RWPE2 (cell line): ENCODE measurements around the gene CDK3.

Experiments
- ATAC-seq: fragments of 200-7000 bp; cut with Tn5 transposase; 3 replicates; pipeline ENCODE4 v1.9.1; 2021; ENCODE audit warnings: low read depth
- DNase-seq: peaks from one replicate; pipeline ENCODE4 v3.0.0-alpha.2; 2020; ENCODE audit warnings: low spot score
- H3K27ac ChIP-seq: fragments of 450-650 bp; 2 replicates; pipeline ENCODE4 v1.5.1; 2017; ENCODE audit warnings: mild to moderate bottlenecking; ENCODE audit not compliant: poor library complexity, severe bottlenecking
- H3K27me3 ChIP-seq: fragments of 250-450 bp; sonication (Bioruptor Pico); 2 replicates; pipeline ENCODE4 v1.5.1; 2021; ENCODE audit warnings: mild to moderate bottlenecking, moderate library complexity; ENCODE audit not compliant: insufficient read depth, poor library complexity, severe bottlenecking
- H3K36me3 ChIP-seq: fragments of 250-450 bp; sonication (Bioruptor Pico); 2 replicates; pipeline ENCODE4 v1.5.1; 2020; ENCODE audit warnings: low read depth, mild to moderate bottlenecking, moderate library complexity
- H3K4me1 ChIP-seq: fragments of 250-450 bp; sonication (Bioruptor Pico); 2 replicates; pipeline ENCODE4 v1.5.1; 2021; ENCODE audit warnings: mild to moderate bottlenecking, moderate library complexity; ENCODE audit not compliant: insufficient read depth, poor library complexity, severe bottlenecking
- H3K4me3 ChIP-seq: fragments of 250-450 bp; sonication (Bioruptor Pico); 2 replicates; pipeline ENCODE4 v1.5.1; 2021; ENCODE audit warnings: mild to moderate bottlenecking, moderate library complexity; ENCODE audit not compliant: severe bottlenecking
- H3K9me3 ChIP-seq: fragments of 250-450 bp; sonication (Bioruptor Pico); 2 replicates; pipeline ENCODE4 v1.5.1; 2021; ENCODE audit warnings: mild to moderate bottlenecking, moderate library complexity; ENCODE audit not compliant: severe bottlenecking
- CTCF ChIP-seq: fragments of 450-650 bp; IDR thresholded peaks from one replicate; pipeline ENCODE4 v1.5.1; 2017; ENCODE audit warnings: mild to moderate bottlenecking, moderate library complexity; ENCODE audit not compliant: poor library complexity, severe bottlenecking

CDK3 gene

GRCh38 chr17:76013377-76013932 is 12.8 kb downstream of the CDK3 start:
- H3K4me1 ChIP-seq = no peaks in the 10 kb centered on the region
- peaks cover 16% of the 10 kb centered on the region for H3K36me3 ChIP-seq
- no peak overlapping the region for H3K4me3 ChIP-seq
- no peak overlapping the region for H3K27ac ChIP-seq
- no peaks in the 10 kb centered on the region for H3K27me3 ChIP-seq
- no peaks in the 10 kb centered on the region for H3K9me3 ChIP-seq
- DNase-seq = peak; percentile 51
- no peak for TF ChIP-seq CTCF
- ATAC-seq = no peak

GRCh38 chr17:76014100-76014924 is 13.7 kb downstream of the CDK3 start:
- no peak overlapping the region for H3K27ac ChIP-seq
- H3K4me1 ChIP-seq = no peaks in the 10 kb centered on the region
- ATAC-seq = peak; percentile 85
- H3K9me3 ChIP-seq = no peaks in the 10 kb centered on the region
- no peak overlapping the region for H3K4me3 ChIP-seq
- peak; percentile 95 for TF ChIP-seq CTCF
- peaks cover 21% of the 10 kb centered on the region for H3K36me3 ChIP-seq
- DNase-seq = peak; percentile 69
- no peaks in the 10 kb centered on the region for H3K27me3 ChIP-seq

DNA sequence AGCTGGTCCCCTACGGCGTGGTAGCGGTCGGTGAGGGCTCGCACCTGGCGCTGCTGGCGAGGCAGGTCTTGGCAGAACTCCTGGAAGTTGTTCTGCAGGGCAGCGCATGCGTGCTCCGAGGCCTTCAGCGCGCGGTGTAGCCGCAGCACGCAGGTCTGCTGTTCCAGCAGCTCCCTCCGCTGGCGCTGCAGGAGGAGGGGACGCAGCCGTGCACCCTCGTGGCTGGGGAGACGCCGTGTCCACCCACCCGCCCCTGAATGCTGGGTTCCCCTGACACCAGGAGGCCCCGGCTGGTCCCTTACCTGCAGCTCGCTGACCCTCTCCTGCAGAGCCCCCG is 14.2 kb downstream of the CDK3 start:
- Histone ChIP-seq H3K36me3 (peaks cover 25% of the 10 kb centered on the region), H3K9me3 (no peaks in the 10 kb centered on the region), H3K27me3 (no peaks in the 10 kb centered on the region), H3K27ac (no peak overlapping the region), H3K4me1 (no peaks in the 10 kb centered on the region), H3K4me3 (no peak overlapping the region)
- peak; percentile 62 for DNase-seq
- TF ChIP-seq CTCF = no peak
- ATAC-seq = no peak

DNA sequence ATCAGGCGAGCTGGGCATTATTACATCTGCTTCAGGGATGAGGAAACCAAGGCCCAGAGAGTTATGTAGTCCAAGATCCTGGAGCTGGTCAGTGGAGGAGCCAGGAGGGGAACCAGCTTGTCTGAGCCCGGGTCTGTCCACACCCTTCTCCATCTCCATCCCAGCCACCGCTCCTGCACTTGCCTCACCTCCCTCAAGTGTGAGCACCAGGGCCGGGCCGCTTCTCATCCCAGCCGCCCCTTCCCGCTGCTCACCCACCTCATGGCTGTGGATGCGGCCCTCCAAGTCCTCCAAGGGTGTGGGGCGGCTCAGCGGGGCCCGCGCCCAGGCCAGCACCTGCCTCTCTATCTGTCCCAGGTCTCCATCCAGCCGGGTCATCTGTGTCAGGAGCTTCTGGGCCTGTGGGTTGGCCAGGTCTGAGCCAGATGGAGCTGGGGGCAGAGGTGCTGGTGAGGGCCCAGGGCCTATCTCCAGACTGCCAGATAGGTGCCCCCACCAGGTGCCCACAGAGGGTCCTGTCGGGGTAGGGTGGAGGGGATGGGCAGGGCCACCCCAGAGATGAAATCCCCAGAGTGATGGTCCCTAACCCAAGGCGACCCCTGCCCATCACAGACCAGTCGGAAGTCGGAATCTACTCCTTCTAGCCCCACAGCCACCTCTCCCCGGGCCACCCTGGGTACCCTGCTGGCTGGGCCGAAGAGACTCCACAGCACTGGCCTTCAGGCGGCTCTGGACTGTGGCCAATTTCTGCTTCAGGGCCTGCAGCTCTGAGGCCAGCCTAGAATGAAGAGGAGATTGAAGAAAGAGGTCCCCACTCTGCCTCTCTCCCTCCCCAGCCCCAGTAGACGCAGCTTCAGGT is 17.1 kb downstream of the CDK3 start:
- H3K27me3 ChIP-seq = no peaks in the 10 kb centered on the region
- peak; percentile 67 for DNase-seq
- peaks cover 30% of the 10 kb centered on the region for H3K36me3 ChIP-seq
- no peak for TF ChIP-seq CTCF
- H3K27ac ChIP-seq = no peak overlapping the region
- H3K9me3 ChIP-seq = no peaks in the 10 kb centered on the region
- ATAC-seq = no peak
- H3K4me1 ChIP-seq = no peaks in the 10 kb centered on the region
- H3K4me3 ChIP-seq = no peak overlapping the region
